Calu3 (cell line): ENCODE data around the gene YLPM1. TPM values are rescaled to one million over a fixed set of nuclear protein-coding genes. Genes with fewer than 3 reads are reported as not detected.
A peak's percentile ranks its signal among the peaks of the same experiment; 100 is the strongest.

Experiments used
- BruUV-seq: library from RNA; stranded (reverse); fragments of 400-500 nt; replicated peaks from 2 replicates; lab custom pipeline; 2021; lab: Mats Ljungman, UMichigan
- CTCF ChIA-PET: fragments of 300-600 bp; sonication (Branson Sonifier 250); formaldehyde crosslinking; loops from one replicate; lab custom pipeline; 2022; ENCODE audit warnings: antibody characterized with exemption; lab: Charles Lee
- DNase-seq: peaks from one replicate; pipeline ENCODE4 v3.0.0; 2022
- H3K27ac Mint-ChIP-seq: one replicate; pipeline ENCODE4 v1.8.0; 2022; ENCODE audit warnings: mixed read lengths; ENCODE audit not compliant: unreplicated experiment
- H3K27me3 Mint-ChIP-seq: one replicate; pipeline ENCODE4 v1.8.0; 2022; ENCODE audit warnings: mixed read lengths; ENCODE audit not compliant: unreplicated experiment
- H3K36me3 Mint-ChIP-seq: one replicate; pipeline ENCODE4 v1.8.0; 2022; ENCODE audit warnings: mild to moderate bottlenecking, moderate library complexity, mixed read lengths; ENCODE audit not compliant: insufficient read depth, unreplicated experiment
- H3K4me1 Mint-ChIP-seq: one replicate; pipeline ENCODE4 v1.8.0; 2022; ENCODE audit warnings: mild to moderate bottlenecking, low read depth, mixed read lengths; ENCODE audit not compliant: unreplicated experiment
- H3K4me3 Mint-ChIP-seq: one replicate; pipeline ENCODE4 v1.8.0; 2022; ENCODE audit warnings: mild to moderate bottlenecking, low read depth, moderate library complexity, mixed read lengths; ENCODE audit not compliant: unreplicated experiment
- H3K9me3 Mint-ChIP-seq: one replicate; pipeline ENCODE4 v1.8.0; 2022; ENCODE audit warnings: low read depth, mixed read lengths; ENCODE audit not compliant: unreplicated experiment
- intact Hi-C: fragments of 100-400 bp; cut with micrococcal nuclease; formaldehyde crosslinking; loops from one replicate; pipeline ENCODE4 v1.10.0; 2022; ENCODE audit not compliant: unreplicated experiment
- total RNA-seq: library from RNA; stranded (reverse); gene quantifications from 2 replicates; pipeline ENCODE4 v1.2.3, GENCODE V29; 2022
- TF ChIP-seq, protein P1 (sequence below): fragments of 200-600 bp; IDR thresholded peaks from one replicate; pipeline ENCODE4 v1.8.0; 2022; ENCODE audit warnings: antibody characterized with exemption; ENCODE audit not compliant: unreplicated experiment

The YLPM1 gene
- total RNA-seq, 1 experiment from 2014 or later: 67.5 TPM

DNA sequence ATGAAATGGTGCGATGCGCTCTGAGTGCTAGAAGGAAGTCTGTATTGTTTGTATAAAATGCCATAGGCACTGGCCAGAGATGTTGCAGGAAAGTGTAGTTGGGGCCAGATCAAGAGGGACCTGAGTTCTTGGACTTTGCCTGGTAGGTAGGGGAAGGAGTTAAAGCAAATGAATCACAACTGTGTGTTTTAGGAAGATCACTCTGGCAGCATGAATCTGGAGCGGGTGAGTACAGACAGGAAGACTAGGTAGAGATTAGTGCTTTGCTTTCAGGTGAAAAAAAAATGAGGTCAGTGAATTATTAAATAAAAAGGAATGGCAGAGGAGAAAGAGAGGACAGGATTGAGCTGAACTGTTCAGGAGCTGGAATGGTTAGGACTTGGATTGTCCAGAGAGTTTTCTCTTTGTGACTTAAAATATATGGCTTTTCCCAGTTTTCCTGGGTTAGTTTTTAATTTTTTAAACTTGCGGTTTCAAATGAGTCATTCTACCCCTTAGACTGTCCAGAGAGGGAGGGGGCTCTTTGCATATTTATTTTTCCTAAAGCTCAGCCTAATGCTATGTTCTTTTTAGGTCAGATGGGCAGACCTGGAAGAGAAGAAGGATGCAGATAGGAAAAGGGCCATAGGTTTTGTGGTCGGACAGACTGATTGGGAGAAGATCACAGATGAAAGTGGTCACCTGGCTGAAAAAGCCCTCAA lies 71.7 kb downstream of the YLPM1 start:
- Mint-ChIP-seq H3K27me3 (no peaks in the 10 kb centered on the region), H3K9me3 (no peaks in the 10 kb centered on the region), H3K36me3 (no peaks in the 10 kb centered on the region), H3K4me3 (no peak overlapping the region), H3K4me1 (no peaks in the 10 kb centered on the region), H3K27ac (no peak overlapping the region)
- intact Hi-C loops: no loop called here
- no TSS peak for BruUV-seq
- no peak for DNase-seq
- TF ChIP-seq, protein P1, sequence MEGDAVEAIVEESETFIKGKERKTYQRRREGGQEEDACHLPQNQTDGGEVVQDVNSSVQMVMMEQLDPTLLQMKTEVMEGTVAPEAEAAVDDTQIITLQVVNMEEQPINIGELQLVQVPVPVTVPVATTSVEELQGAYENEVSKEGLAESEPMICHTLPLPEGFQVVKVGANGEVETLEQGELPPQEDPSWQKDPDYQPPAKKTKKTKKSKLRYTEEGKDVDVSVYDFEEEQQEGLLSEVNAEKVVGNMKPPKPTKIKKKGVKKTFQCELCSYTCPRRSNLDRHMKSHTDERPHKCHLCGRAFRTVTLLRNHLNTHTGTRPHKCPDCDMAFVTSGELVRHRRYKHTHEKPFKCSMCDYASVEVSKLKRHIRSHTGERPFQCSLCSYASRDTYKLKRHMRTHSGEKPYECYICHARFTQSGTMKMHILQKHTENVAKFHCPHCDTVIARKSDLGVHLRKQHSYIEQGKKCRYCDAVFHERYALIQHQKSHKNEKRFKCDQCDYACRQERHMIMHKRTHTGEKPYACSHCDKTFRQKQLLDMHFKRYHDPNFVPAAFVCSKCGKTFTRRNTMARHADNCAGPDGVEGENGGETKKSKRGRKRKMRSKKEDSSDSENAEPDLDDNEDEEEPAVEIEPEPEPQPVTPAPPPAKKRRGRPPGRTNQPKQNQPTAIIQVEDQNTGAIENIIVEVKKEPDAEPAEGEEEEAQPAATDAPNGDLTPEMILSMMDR: no peak
- CTCF ChIA-PET: no interaction called here

DNA sequence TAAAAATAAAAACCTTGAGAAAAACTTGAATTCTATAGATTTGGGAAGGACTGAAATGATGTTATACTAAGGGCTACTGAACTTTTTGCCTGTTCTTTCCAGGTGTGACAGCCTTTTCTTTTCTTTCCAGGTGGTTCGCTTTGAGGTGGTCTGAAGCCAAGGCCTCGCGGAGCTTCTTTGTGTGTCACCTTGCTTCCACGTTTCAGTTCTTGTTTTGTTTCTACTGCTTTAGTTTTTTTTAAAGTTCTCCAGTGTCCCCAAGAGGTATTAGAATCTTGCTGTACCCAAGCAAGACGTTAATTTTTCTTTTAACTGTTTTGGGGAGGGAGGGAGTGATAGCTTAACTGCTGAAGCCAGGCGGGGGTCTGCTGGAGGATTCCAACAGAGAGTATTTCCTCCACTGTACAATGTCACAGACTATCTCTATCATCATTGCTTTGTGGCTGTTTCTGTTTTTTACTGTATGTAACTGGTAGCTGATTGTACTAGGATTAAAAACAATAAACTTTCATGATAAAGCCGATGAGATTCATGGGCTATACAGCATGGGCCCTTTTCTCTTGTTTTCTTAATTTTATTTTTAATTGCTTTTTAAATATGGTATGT lies 72.6 kb downstream of the YLPM1 start:
- intact Hi-C loops: no loop called here
- no peaks in the 10 kb centered on the region for H3K4me1 Mint-ChIP-seq
- TF ChIP-seq, protein P1: no peak
- H3K27me3 Mint-ChIP-seq: no peaks in the 10 kb centered on the region
- no peaks in the 10 kb centered on the region for H3K36me3 Mint-ChIP-seq
- no peaks in the 10 kb centered on the region for H3K9me3 Mint-ChIP-seq
- no peak for DNase-seq
- CTCF ChIA-PET: no interaction called here
- BruUV-seq: TSS peak; percentile 44
- no peak overlapping the region for H3K27ac Mint-ChIP-seq
- no peak overlapping the region for H3K4me3 Mint-ChIP-seq

DNA sequence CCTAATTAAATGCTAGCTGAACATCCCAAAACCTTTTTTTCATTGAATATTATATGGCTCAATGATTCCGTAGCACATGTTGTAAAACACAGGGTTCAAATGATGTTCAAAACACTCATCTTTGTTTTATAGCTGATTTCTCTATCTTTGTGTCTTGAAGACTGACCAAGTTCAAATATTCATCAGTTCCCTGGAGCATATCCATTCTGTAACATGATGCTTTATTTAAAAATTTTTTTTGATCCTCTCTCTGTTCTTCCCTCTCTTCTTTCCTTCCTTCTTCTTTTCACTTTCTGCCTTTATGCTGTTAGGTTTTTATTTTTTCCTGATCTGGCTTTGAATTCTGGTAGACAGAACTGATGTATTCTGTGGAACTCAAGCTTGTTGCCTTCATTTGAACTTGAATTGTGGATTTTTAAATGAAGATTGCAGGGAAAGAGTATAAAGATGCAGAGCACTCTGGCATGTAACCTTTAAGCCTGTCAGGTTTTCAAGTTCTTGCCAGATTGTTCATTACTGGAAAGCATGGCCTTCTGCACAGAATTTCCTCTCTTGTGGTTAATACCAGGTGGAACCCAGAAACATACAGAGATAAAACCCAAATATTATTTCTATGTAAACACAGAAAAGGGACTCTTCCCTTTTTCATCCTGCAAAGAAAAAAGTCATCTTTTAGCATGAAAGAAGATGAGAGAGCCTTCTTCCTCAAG lies 73.3 kb downstream of the YLPM1 start:
- no peak overlapping the region for H3K4me3 Mint-ChIP-seq
- intact Hi-C loops: no loop called here
- TF ChIP-seq, protein P1: no peak
- BruUV-seq: no TSS peak
- H3K9me3 Mint-ChIP-seq: no peaks in the 10 kb centered on the region
- H3K27me3 Mint-ChIP-seq: no peaks in the 10 kb centered on the region
- no peak for DNase-seq
- CTCF ChIA-PET: no interaction called here
- H3K4me1 Mint-ChIP-seq: no peaks in the 10 kb centered on the region
- H3K27ac Mint-ChIP-seq: no peak overlapping the region
- no peaks in the 10 kb centered on the region for H3K36me3 Mint-ChIP-seq

DNA sequence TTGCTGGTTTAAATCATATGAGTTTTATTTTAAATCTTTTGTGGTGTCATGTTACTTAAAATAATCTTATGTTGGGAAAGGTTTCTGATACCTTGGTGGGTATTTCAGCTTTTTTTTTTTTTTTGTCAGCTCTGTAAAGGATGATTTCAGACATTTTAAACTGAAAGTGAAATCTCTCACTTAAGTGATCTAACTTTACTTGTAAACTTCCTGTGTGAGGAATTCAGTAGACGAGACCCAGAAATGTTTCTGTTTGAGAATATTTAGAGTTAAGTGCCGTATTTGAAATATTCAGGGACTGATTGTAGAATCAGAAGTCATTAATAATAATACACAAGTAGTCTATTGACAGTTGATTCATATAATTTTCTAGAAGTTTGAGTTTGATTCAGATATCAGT lies 75.0 kb downstream of the YLPM1 start:
- intact Hi-C loops: no loop called here
- no peaks in the 10 kb centered on the region for H3K27me3 Mint-ChIP-seq
- no peaks in the 10 kb centered on the region for H3K36me3 Mint-ChIP-seq
- H3K27ac Mint-ChIP-seq: no peak overlapping the region
- H3K4me3 Mint-ChIP-seq: no peak overlapping the region
- TF ChIP-seq, protein P1: no peak
- CTCF ChIA-PET: no interaction called here
- no TSS peak for BruUV-seq
- no peaks in the 10 kb centered on the region for H3K9me3 Mint-ChIP-seq
- H3K4me1 Mint-ChIP-seq: no peaks in the 10 kb centered on the region
- DNase-seq: no peak
